Smooth muscle cell of the brain vasculature (primary cell): ENCODE results near the gene CEP85L.

Experiments used
- DNase-seq: peaks from one replicate; pipeline ENCODE4 v3.0.0-alpha.2; 2012; ENCODE audit warnings: low read depth, low spot score

CEP85L gene

GRCh38 chr6:118542184-118542952 is 109.0 kb downstream of the CEP85L start:
- DNase-seq = no peak

- DNase-seq = no peak
Observed at GRCh38 chr6:118537574-118537973, 113.8 kb downstream of the CEP85L start.

GRCh38 chr6:118536478-118536877 is 114.9 kb downstream of the CEP85L start:
- no peak for DNase-seq

GRCh38 chr6:118535176-118535844 is 116.1 kb downstream of the CEP85L start:
- no peak for DNase-seq

- DNase-seq = no peak
Observed at GRCh38 chr6:118530942-118531341, 120.4 kb downstream of the CEP85L start.

GRCh38 chr6:118529756-118530155 is 121.6 kb downstream of the CEP85L start:
- DNase-seq = no peak

GRCh38 chr6:118528129-118528528 is 123.3 kb downstream of the CEP85L start:
- DNase-seq = no peak

- DNase-seq = no peak
Observed at GRCh38 chr6:118525913-118526780, 125.2 kb downstream of the CEP85L start.

- no peak for DNase-seq
Observed at GRCh38 chr6:118524686-118525085, 126.7 kb downstream of the CEP85L start.

- no peak for DNase-seq
Observed at GRCh38 chr6:118523216-118523615, 128.2 kb downstream of the CEP85L start.

- DNase-seq = no peak
Observed at GRCh38 chr6:118522422-118522821, 129.0 kb downstream of the CEP85L start.

- no peak for DNase-seq
Observed at GRCh38 chr6:118514689-118515088, 136.7 kb downstream of the CEP85L start.

- DNase-seq = no peak
Observed at GRCh38 chr6:118511930-118512715, 139.3 kb downstream of the CEP85L start.

- DNase-seq = peak; percentile 31
Observed at GRCh38 chr6:118509009-118509617, 142.3 kb downstream of the CEP85L start.

- DNase-seq = no peak
Observed at GRCh38 chr6:118507636-118508035, 143.8 kb downstream of the CEP85L start.

GRCh38 chr6:118506071-118506638 is 145.2 kb downstream of the CEP85L start:
- DNase-seq = no peak

GRCh38 chr6:118505656-118506055 is 145.7 kb downstream of the CEP85L start:
- no peak for DNase-seq

GRCh38 chr6:118504611-118505010 is 146.8 kb downstream of the CEP85L start:
- DNase-seq = no peak

- DNase-seq = no peak
Observed at GRCh38 chr6:118502169-118502568, 149.2 kb downstream of the CEP85L start.

GRCh38 chr6:118501765-118502164 is 149.6 kb downstream of the CEP85L start:
- DNase-seq = no peak

GRCh38 chr6:118501099-118501498 is 150.3 kb downstream of the CEP85L start:
- DNase-seq = no peak
